Activated naive CD4-positive, alpha-beta T cell treated with anti-CD3 and anti-CD28 coated beads, Interleukin-2, amount 50 U/mL, for 72 hours (primary cell): ENCODE measurements around the gene LECT2. TPM values are rescaled to one million over a fixed set of nuclear protein-coding genes. Genes with fewer than 3 reads are reported as not detected.

ENCODE experiments used
- ATAC-seq, 2 donors: fragments of 150-1000 bp; cut with Tn5 transposase; 2 replicates each; pipeline ENCODE4 v1.10.0; 2021; ENCODE audit warnings: mild to moderate bottlenecking in 2 of 2, moderate library complexity in 2 of 2
- DNase-seq, 2 donors: peaks; one replicate each; pipeline ENCODE4 v3.0.0; 2021 to 2022; ENCODE audit warnings: low spot score in 2 of 2
- H3K27ac Mint-ChIP-seq, 2 donors: one replicate each; pipeline ENCODE4 v1.8.0; 2022; ENCODE audit warnings: mild to moderate bottlenecking in 2 of 2, mixed read lengths in 2 of 2
- H3K36me3 Mint-ChIP-seq, 2 donors: one replicate each; pipeline ENCODE4 v1.8.0; 2022; ENCODE audit warnings: mixed read lengths in 2 of 2
- H3K9me3 Mint-ChIP-seq, 2 donors: one replicate each; pipeline ENCODE4 v1.8.0; 2022; ENCODE audit warnings: mixed read lengths in 2 of 2
- total RNA-seq, 2 donors: library from RNA; stranded (reverse); gene quantifications; one replicate each; pipeline ENCODE4 v1.2.3, GENCODE V29; 2022

The LECT2 gene
- total RNA-seq, 2 donors from 2014 or later = not detected

DNA sequence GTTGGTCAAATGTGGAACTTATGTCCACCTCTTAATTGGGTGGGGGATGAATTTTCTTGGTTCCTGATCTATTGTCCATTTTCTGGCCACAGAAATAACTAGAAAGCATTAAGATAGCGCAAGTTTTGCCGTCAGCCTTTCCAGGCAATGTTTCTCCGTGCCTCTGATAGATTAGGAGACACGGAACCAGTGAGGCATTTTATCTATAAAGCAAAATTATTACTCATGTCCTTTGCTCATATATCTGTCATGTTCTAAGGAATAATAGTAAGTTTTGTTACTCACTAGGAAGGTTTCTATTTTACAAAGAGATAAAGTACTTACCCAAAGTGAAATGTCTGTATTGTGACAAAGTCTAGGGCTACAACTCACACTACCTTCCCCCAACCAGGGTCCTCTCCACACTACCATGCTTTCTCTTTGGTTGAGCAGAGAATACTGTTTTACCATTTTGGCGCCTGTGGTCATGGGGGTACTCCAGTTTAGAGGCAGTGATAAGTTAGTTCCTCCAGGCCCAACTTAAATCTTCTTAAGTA lies 39.2 kb downstream of the LECT2 start:
- Mint-ChIP-seq H3K36me3 (peaks cover 0 to 5% of the 10 kb centered on the region in 2 donors), H3K27ac (no peak overlapping the region), H3K9me3 (no peaks in the 10 kb centered on the region)
- peak in 1 of 2 donors; percentile 37 for ATAC-seq
- no peak for DNase-seq

DNA sequence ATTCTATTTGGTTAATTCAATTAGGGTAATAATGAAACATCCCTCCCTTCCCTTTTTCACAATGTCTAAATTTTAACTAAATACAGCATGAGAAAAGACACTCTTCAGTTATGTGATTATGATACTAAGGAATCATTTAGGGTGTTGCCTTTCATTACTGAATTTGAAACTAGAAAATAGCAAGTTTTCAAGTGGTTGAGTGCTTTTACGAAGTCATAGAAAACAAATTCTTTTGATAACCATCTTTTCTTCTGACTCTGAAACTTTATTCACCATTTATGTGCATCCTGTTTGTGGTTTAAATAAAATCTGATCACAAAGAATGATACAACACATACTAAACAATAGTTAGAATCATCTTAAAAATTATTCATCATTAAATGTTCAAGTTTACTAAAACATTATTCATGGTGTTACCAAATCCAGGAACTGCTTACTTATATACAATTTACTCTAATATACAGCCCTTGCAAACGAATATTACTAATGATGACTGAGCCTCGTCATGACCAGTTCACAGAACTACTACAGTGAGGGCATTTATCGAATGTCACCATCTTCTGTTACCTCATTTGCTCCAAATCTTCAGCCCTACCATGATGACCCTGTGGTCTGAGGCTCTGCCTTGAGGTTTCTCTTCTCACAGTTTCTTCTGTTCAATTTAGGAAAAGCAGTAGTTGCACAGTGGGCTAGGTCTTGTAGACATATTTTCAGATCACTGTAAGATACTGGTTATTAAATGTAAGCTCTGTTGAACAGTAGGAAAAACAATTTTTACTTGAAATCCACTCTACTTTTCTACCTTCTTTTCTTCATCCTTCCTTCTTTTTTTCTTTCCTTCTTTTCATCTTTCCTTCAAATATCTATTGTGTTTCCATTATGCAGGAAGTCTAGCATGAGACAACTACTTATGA lies 40.8 kb downstream of the LECT2 start:
- Mint-ChIP-seq H3K36me3 (peaks cover 0 to 5% of the 10 kb centered on the region in 2 donors), H3K9me3 (no peaks in the 10 kb centered on the region), H3K27ac (no peak overlapping the region)
- ATAC-seq (peak in 1 of 2 donors; percentile 67), DNase-seq (no peak)

DNA sequence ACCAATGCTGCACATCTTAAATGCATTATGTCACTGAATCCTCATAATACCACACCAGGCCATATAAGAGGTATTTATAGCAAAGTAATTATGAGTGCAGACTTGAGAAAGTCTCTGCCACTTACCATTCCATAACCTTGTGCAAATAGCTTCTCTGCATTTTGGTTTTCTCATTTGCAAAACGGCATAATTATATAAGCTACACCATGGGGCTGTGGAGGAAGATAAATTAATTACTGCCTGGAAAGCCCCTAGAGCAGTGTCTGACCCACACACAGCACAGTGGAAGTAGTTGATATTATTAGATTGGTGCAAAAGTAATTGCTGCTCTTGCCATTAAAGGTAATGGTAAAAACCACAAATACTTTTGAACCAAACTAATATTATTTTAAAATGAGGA lies 49.6 kb downstream of the LECT2 start:
- H3K9me3 Mint-ChIP-seq = no peaks in the 10 kb centered on the region
- ATAC-seq (no peak), DNase-seq (no peak)
- H3K27ac Mint-ChIP-seq = no peak overlapping the region
- no peaks in the 10 kb centered on the region for H3K36me3 Mint-ChIP-seq

DNA sequence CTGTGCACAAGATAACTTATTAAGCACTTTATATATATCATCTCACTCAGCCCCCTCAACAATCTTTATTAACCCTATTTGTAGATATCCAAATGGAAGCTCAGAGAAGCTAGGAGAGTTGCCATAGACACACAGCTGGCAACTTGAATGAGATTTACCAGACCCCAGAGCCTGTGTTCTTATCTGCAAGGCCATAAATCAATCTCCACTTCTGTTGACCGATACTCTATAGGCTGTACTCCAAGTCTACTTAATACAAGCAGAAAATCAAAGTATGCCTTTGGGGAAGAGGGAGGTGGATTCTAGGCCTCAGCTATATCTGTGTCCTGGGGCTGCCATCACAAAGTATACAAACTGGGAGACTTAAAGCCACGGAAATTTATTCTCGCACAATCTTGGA lies 53.1 kb downstream of the LECT2 start:
- H3K36me3 Mint-ChIP-seq = no peaks in the 10 kb centered on the region
- DNase-seq (no peak), ATAC-seq (no peak)
- no peak overlapping the region for H3K27ac Mint-ChIP-seq
- no peaks in the 10 kb centered on the region for H3K9me3 Mint-ChIP-seq

DNA sequence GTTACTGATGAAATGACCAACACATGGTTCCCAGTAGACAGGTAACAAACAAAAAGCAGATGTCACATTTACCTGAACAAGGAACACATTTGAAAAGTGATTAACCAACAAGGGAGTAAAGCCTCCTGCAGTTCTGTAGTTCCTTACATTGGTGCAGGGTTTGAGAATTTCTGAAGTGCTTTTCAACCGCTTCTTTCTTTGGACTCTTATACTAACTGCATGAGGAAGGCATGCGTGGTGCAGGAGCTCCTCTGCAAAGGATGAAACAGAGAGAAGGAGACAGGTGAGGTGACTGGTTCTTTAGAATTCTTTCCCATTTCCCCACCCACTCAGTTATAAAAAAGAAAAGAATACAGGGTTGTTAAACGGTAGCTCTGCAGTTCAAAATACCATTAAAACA lies 54.5 kb downstream of the LECT2 start:
- ATAC-seq (no peak), DNase-seq (no peak)
- H3K36me3 Mint-ChIP-seq = no peaks in the 10 kb centered on the region
- no peaks in the 10 kb centered on the region for H3K9me3 Mint-ChIP-seq
- H3K27ac Mint-ChIP-seq = no peak overlapping the region

DNA sequence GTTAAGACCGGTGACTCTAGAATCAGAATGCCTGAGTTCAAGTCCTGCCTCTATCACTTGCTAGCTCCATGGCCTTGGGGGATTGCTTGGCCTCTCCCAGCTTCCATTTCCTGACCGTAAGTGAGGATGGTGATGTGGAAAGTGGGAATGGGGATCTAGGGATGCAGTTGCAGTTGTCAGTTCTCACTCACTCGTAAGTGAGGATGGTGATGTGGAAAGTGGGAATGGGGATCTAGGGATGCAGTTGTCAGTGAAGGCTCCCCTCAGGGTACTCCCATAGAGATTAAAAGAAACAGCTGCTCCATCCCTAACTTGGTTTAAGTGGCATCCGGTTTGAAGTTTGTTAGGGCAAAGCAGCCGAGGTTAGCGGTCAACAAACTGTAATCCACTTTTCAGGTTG lies 56.1 kb downstream of the LECT2 start:
- DNase-seq = no peak
- no peak for ATAC-seq
- no peaks in the 10 kb centered on the region for H3K9me3 Mint-ChIP-seq
- no peak overlapping the region for H3K27ac Mint-ChIP-seq
- no peaks in the 10 kb centered on the region for H3K36me3 Mint-ChIP-seq

Other genes starting within 250 kb of the LECT2 start
- not detected for gene SLC25A48, start 120.3 kb downstream of the LECT2 start, total RNA-seq
- under 1 TPM; 0.43 to 0.93 TPM for gene IL9, start 59.1 kb downstream of the LECT2 start, total RNA-seq
- not detected for gene TGFBI, start 74.0 kb upstream of the LECT2 start, total RNA-seq
- gene SMAD5, start 177.9 kb upstream of the LECT2 start, total RNA-seq = 10 to 100 TPM in 1 of 2 donors, 1 to 10 TPM in 1; 5.8 to 12.1 TPM
- gene SMIM32, start 238.2 kb upstream of the LECT2 start, total RNA-seq = not detected